T1000 (cell line): ENCODE measurements around the gene GATAD2B.
"Not testable (repeated sequence)": the region's sequence is repeated elsewhere in the genome, so short reads cannot be mapped to it uniquely, and the experiment has no call there.

Experiments
- DNase-seq: peaks from one replicate; lab custom pipeline; 2025; ENCODE audit warnings: mixed read lengths; lab: John Stamatoyannopoulos, UW

The GATAD2B gene

DNA sequence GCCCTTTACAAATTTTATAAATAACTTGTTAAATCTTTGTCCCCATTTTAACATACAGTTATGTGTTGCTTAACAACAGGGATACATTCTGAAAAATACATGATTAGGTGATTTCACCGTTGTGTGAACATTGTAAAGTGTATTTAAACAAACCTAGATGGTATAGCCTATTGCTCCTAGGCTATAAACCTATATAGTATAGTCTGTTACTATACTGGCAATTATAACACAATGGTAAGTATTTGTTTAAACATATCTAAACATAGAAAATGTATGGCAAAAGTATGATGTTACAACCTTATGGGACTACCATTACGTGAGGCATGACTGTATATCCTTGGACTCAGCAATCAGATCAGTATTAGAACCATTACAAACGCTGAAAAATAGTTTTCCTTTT, 36.6 kb downstream of the GATAD2B start:
- no peak for DNase-seq

- DNase-seq, result no peak
Observed at GRCh38 chr1:153883223-153883622, 39.5 kb downstream of the GATAD2B start.

DNA sequence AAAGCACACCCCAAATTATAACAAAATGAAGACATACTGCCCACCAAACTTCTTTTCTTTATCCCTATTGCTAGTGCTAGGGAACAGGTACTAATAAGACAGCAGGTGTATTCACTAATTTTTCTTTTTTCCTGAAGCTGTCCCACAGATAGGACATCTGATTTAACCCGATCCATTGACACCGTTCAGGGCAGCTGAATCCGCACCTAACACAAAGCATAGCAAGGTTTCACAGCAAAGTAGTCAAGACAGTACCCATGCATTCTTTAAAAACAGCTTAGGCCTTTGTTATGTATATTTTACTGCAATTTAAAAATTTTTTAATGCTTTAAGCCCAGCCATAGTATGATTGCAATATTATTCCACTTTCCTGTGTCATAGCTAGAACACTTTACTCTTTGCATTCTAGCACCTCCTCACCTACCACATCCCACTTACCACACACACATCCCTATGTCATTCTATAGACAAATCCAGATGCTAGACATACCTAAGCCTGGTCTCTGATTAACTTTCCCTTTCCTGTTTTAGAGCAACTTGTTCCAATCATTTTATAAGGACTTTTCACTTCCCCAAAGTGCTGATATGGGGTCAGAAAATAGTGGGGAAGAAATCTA, 40.4 kb downstream of the GATAD2B start:
- DNase-seq, result no peak

GRCh38 chr1:153881751-153882150, 41.0 kb downstream of the GATAD2B start:
- no peak for DNase-seq

- DNase-seq, result peak; percentile 32
Observed at GRCh38 chr1:153880962-153881361, 41.8 kb downstream of the GATAD2B start.

DNA sequence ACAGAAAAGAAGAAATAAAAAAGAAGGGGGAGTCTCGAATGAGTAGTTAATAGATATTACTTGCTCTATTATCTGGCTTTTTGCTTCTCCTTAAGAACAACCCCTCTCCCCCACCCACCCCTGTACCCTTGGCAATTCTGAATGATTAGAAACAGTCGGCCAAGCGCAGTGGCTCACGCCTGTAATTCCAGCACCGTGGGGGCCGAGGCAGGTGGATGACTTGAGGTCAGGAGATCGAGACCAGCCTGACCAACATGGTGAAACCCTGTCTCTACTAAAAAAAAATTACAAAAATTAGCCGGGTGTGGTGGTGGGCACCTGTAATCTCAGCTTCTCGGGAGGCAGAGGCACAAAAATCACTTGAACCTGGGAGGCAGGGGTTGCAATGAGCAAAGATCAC, 42.7 kb downstream of the GATAD2B start:
- DNase-seq, result no peak

DNA sequence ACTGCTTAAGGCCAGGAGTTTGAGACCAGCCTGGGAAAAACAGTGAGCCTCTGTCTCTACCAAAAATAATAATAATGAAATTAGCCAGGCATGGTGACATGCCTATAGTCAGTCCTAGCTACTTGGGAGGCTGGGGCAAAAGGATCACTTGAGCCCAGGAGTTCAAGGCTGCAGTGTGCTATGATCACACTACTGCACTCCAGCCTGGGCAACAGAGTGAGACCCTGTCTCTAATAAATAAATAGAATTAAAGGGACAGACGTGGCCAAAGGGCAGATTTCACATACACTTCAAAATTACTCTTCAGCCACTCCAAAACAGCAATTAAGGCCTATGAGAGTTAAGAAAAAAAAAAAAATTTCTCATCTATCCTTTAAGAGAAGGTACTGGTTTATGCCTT, 45.7 kb downstream of the GATAD2B start:
- DNase-seq, result no peak

- no peak for DNase-seq
Observed at GRCh38 chr1:153872934-153873333, 49.8 kb downstream of the GATAD2B start.

DNA sequence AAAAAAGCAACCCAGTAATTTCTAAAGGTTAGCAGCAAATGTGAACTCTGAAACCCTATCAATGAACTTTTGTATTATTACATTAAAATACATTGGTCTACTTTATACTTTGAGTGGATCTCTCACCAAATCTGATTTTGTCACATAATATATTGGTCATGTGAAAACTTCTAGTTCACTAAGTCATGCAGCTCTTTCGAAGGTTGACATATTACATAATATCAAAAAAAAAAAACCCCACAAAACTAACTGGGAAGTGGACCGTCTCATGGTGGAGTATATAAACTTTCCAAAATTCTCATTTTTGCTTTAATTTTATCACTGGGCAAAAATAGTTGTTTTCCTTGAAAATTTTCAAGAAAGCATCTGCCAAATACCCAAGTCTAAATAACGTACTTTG, 50.4 kb downstream of the GATAD2B start:
- no peak for DNase-seq

GRCh38 chr1:153869486-153869885, 53.3 kb downstream of the GATAD2B start:
- DNase-seq, result no peak

DNA sequence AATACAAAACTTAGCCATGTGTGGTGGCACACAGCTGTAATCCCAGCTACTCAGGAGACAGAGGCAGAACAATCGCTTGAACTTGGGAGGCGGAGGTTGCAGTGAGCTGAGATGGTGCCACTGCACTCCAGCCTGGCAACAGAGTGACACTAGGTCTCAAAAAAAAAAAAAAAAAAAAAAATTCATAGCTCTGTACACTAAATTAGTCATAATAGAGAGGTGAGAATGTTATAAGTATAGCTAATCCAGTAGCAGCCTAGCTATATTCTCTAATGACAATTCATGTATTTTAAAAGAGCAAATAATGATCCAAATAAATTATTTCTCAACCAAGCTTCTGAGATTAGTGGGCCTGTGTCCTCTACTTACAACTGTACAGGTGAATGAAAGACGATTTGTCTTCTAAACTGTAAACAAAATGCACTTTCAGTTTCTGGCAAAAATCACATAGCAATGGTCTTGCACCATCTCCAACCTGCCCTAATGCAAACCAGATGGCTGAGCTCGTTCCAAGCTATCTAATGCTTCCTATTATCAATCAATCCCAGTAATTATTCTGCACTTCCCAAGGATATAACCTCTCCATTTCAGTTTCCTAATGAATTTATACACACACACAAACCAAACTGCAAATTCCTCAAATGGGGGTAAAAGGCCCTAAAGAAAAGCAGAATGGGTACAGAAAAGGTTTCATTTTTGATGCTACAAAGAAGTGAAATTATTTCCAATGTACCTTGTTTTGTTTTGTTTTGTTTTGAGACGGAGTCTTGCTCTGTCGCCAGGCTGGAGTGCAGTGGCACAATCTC, 56.5 kb downstream of the GATAD2B start:
- DNase-seq, result no peak

DNA sequence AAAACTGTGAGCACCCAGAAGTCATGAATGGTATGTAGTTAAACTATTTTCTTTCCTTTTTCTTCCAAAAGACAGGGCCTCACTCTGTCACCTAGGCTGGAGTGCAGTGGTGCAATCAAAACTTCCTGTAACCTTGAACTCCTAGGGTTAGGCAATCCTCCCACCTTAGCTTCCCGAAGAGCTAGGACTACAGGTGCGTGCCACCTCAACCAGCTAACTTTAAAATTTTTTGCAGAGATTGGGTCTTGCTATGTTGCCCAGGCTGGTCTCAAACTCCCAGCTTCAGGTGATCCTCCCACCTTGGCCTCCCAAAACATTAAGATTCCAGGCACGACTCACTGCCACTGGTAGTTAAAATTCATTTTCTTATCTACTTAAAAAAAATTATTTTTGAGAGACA, 62.5 kb downstream of the GATAD2B start:
- DNase-seq, result no peak

DNA sequence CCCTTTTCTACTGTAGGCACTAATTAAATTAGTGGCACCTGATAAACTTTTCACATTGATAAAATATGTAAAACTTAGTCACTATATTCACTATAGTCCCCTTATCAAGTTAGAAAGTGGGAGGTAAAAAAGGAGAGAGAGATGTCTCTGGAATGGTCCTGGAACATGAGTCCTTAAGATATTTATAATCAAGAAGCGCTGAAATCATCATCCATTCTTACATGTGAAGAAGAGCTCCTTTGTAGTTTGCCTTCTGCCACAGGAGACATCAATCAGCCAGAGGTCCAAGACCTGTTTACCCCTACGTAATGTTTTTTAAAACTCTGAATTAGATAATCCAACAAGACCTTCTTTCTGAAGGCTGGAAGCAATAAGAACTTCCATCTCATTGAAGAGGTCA, 65.3 kb downstream of the GATAD2B start:
- no peak for DNase-seq

DNA sequence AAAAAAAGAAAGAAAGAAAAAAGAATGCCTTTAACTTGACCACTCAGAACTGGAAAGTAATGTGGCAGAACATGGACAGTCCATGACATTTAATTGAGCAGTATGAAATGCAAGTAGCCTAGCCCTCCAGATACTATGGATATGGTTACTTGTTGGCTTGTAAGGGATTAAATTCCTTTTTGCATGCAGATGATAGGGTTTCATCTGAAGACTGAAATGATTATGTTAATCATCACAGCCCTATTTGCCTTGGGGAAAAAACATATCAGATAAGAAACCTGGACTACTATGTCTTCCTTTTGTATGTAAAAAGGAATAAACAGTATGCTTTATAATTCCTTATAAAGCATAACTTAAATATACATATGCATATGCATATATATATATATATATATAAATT, 66.0 kb downstream of the GATAD2B start:
- no peak for DNase-seq

GRCh38 chr1:153852170-153852569, 70.6 kb downstream of the GATAD2B start:
- no peak for DNase-seq

- no peak for DNase-seq
Observed at GRCh38 chr1:153849487-153850185, 73.1 kb downstream of the GATAD2B start.

- no peak for DNase-seq
Observed at GRCh38 chr1:153848805-153849204, 74.0 kb downstream of the GATAD2B start.

DNA sequence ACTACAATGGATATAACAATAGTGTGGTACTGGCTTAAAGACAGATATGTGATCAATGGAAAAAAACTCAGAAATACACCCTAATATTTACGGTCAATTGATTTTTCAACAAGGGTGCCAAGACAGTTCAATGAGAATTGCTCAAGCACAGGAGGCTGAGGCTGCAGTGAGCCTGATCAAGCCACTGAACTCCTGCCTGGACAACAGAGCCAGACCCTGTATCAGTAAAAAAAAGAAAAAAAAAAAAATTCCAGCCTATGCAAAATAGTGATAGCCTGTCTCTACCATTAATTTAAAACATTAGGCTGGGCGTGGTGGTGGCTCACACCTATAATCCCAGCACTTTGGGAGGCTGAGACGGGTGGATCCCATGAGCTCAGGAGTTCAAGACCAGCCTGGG, 77.6 kb downstream of the GATAD2B start:
- DNase-seq, result no peak

DNA sequence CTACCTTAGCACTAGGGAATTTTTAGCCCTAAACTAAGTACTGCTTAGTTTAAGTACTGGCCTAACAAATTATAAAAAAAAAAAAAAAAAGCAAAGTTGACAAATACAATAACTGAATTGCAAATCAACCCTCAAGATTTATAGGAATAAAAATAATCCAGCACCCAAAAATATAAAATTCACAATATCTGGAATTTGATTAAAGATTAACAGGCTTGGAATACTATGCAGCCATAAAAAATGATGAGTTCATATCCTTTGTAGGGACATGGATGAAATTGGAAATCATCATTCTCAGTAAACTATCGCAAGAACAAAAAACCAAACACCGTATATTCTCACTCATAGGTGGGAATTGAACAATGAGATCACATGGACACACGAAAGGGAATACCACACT, 78.4 kb downstream of the GATAD2B start:
- DNase-seq, result not testable (repeated sequence)

DNA sequence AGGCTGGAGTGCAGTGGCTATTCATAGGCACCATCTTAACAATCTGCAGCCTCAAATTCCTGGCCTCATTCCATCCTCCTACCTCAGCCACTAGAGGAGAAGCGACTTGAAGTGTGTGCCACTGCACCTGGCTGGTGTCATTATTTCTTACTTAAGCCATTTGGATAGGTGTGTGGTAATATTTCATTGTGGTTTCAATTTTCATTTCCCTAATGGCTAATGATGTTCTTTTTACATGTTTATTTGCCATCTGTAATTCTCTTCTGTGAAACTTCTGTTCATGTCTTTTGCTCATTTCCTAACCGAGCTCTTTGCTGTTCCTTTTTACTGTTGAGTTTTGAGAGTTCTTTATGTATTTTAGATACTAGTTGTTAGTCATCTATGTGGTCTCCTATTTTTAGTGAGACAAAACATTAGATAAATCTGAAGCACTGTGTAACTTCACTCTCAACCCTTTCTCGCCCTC, 80.7 kb downstream of the GATAD2B start:
- no peak for DNase-seq

GRCh38 chr1:153841463-153841994, 81.2 kb downstream of the GATAD2B start:
- no peak for DNase-seq

DNA sequence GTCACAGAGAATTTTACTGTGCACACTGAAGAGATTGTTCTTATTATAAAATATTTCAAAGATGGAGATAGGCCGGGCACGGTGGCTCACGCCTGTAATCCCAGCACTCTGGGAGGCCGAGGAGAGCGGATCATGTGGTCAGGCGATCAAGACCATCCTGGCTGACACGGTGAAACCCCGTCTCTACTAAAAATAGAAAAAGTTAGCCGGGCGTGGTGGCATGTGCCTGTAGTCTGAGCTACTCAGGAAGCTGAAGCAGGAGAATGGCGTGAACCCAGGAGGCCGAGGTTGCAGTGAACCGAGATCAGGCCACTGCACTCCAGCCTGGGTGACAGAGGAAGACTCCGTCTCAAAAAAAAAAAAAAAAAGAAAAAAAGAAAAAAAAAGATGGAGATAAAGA, 82.0 kb downstream of the GATAD2B start:
- DNase-seq, result not testable (repeated sequence)

- DNase-seq, result not testable (repeated sequence)
Observed at GRCh38 chr1:153833968-153834367, 88.8 kb downstream of the GATAD2B start.
